Measurements from ENCODE around the gene C15orf39. TPM values are rescaled to one million over a fixed set of nuclear protein-coding genes. Genes with fewer than 3 reads are reported as not detected.

Gene C15orf39
- total RNA-seq, 4 donors from 2014 or later, result 10.6 to 18.3 (median 16.7) TPM

DNA sequence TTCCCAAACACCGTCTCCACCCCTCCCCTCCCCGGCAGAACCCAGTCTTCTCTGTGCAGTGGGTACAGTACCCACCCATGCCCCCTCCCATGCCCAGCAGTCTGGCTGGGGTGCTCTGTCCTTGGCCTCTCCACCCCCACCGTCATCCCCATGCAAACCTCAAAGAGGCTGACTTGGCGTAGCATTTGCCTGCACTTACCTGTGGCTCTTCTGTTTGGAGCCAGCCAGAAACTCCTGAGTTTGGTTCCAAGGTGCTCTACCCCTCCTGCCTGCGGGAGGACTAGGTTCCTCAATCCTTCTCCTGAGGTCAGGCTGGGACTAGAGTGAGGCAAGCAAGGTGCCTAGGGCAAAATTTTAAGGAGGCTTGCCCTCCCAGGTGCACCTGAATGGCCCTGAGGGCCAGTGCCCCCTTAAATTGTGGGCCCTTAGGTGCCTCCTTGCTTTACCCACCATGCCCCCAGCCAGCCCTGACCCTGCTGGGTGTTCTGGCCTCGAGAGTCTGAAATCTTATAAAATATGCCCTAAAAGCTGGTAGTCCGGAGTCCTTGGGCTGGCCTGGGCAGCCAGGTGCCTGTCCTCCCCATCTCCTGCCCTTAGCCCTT lies 47.1 kb upstream of the C15orf39 start:
- intact Hi-C loops (cut with DNase I), result no loop called here
- H3K27me3 ChIP-seq, result no peaks in the 10 kb centered on the region
- H3K4me3 ChIP-seq (replicated peaks in 1 of 3), result no peak overlapping the region
- no peaks in the 10 kb centered on the region for H3K36me3 ChIP-seq
- H3K4me1 ChIP-seq, result peaks cover 8 to 10% of the 10 kb centered on the region in 2 donors
- no peaks in the 10 kb centered on the region for H3K9me3 ChIP-seq
- 93 to 98% methylated on average over 6 of the region's 7 CpGs for WGBS, 2 donors
- H3K27ac ChIP-seq, result no peak overlapping the region
- no peak for TF ChIP-seq POLR2A (IDR thresholded peaks at IDR 0.05)
- TF ChIP-seq, protein P1, sequence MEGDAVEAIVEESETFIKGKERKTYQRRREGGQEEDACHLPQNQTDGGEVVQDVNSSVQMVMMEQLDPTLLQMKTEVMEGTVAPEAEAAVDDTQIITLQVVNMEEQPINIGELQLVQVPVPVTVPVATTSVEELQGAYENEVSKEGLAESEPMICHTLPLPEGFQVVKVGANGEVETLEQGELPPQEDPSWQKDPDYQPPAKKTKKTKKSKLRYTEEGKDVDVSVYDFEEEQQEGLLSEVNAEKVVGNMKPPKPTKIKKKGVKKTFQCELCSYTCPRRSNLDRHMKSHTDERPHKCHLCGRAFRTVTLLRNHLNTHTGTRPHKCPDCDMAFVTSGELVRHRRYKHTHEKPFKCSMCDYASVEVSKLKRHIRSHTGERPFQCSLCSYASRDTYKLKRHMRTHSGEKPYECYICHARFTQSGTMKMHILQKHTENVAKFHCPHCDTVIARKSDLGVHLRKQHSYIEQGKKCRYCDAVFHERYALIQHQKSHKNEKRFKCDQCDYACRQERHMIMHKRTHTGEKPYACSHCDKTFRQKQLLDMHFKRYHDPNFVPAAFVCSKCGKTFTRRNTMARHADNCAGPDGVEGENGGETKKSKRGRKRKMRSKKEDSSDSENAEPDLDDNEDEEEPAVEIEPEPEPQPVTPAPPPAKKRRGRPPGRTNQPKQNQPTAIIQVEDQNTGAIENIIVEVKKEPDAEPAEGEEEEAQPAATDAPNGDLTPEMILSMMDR (IDR thresholded peaks at IDR 0.05), result no peak
- DNase-seq, result no peak

DNA sequence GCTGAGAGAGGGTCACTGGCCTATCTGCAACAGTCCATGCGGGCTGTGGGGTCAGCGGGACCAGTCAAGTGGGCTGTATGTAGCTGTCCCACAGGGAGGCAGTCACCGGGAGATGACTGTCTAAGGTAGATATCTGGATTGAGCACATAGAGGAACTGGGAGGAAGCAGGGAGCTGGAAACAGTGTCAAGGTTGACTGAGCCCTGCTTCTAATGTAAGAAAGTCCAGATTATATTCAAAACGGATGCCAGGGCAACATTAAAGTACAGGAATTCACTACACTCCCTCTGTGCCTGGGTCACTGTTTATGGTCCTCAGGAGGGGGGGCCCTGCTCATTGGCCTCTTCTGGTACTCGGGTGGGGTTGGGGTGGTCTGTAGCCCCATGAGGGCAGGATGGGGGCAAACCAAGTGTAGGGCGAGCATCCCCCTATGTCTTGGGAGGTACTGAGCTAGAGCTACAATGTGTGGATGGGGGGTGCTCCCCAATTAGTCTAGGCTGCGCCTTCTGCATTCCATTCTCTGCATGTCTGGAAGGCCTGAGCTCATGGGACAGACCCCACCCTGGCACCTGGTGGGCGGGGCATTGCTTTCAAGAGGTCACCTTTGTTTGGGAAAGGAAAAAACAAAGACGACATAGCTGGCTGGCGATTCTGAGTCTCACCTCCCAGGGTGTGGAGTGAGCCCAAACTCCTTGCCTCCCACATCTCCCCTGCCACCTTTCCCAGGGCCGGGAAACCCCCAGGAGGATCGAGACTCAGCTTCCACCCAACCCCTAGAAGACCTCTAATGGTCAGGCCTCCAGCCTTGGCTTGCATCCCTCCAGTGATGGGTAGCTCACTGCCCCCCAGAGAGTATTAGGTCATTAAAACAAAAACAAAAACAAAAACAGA lies 45.1 kb upstream of the C15orf39 start:
- TF ChIP-seq, protein P1 (IDR thresholded peaks at IDR 0.05), result no peak
- no peak for TF ChIP-seq POLR2A (IDR thresholded peaks at IDR 0.05)
- intact Hi-C loops (cut with DNase I), result no loop called here
- peak; percentile 41 to 46 for DNase-seq
- Histone ChIP-seq H3K36me3 (no peaks in the 10 kb centered on the region), H3K27me3 (no peaks in the 10 kb centered on the region), H3K4me1 (peaks cover 8 to 10% of the 10 kb centered on the region in 2 donors), H3K27ac (peak overlapping the region in 1 of 3 donors; percentile 52), H3K4me3 (replicated peaks in 1 of 3) (no peak overlapping the region), H3K9me3 (no peaks in the 10 kb centered on the region)
- WGBS, 2 donors, result 50 to 54% methylated on average over 12 of the region's 12 CpGs

DNA sequence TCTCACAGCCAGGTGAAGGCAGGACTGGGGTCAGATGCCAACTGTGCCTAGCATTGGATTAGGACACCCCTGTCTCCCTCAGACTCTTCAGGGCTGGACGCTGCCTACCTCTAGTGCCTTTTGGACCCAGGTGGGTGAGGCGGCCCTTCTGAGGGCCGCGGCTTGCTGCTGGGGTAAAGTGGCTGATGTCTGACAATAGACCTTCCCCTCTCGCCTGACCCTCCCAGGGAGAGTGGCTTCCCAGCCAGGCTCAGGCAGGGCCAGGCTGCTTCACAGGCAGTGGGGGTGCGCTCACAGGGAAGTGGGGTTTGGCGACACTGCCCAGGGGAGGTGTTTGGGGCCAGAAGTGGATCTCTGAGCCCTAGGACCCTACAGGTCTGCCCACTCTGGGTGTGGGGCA lies 43.3 kb upstream of the C15orf39 start:
- intact Hi-C loops (cut with DNase I), result no loop called here
- Histone ChIP-seq H3K4me3 (replicated peaks in 1 of 3) (no peak overlapping the region), H3K9me3 (no peaks in the 10 kb centered on the region), H3K4me1 (peaks cover 8 to 10% of the 10 kb centered on the region in 2 donors), H3K36me3 (no peaks in the 10 kb centered on the region), H3K27ac (no peak overlapping the region), H3K27me3 (no peaks in the 10 kb centered on the region)
- no peak for TF ChIP-seq POLR2A (IDR thresholded peaks at IDR 0.05)
- TF ChIP-seq, protein P1 (IDR thresholded peaks at IDR 0.05), result no peak
- WGBS, 2 donors, result 80 to 89% methylated on average over 1 to 7 of the region's 7 CpGs
- no peak for DNase-seq

DNA sequence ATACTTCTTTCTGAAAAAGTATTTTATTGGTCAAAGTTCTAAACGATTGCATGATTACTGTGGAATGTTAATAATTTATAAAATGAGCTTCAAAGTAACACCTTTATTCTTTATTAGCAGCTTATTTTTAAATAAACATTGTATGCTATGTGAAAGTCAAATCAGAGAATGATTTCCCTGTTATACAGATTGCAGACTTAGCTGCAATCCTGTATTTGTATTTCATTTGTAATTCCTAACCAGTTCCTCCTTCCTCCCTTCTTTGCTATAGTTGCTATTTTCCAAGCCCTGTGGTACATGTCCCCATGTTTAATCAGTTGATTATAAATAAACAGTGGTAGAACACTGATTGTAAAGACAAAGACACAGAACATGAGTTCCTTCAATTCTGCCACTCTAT lies 42.4 kb upstream of the C15orf39 start:
- H3K36me3 ChIP-seq, result no peaks in the 10 kb centered on the region
- no peaks in the 10 kb centered on the region for H3K27me3 ChIP-seq
- H3K4me1 ChIP-seq, result peaks cover 8 to 10% of the 10 kb centered on the region in 2 donors
- H3K4me3 ChIP-seq (replicated peaks in 1 of 3), result no peak overlapping the region
- 70 to 86% methylated on average over 1 of the region's 1 CpG for WGBS, 2 donors
- H3K27ac ChIP-seq, result no peak overlapping the region
- TF ChIP-seq POLR2A (IDR thresholded peaks at IDR 0.05), result no peak
- TF ChIP-seq, protein P1 (IDR thresholded peaks at IDR 0.05), result no peak
- no peak for DNase-seq
- no peaks in the 10 kb centered on the region for H3K9me3 ChIP-seq
- intact Hi-C loops (cut with DNase I), result no loop called here
